Bronchial epithelial cell (primary cell): ENCODE results near the gene TGIF2. TPM values are rescaled to one million over a fixed set of nuclear protein-coding genes. Genes with fewer than 3 reads are reported as not detected.

Experiments
- DNase-seq: peaks from one replicate; pipeline ENCODE4 v3.0.0-alpha.2; 2010; ENCODE audit warnings: low read depth
- FAIRE-seq: peaks from 2 replicates; lab custom pipeline; 2011; peaks lifted over from hg19 to GRCh38; lab: Jason Lieb, UNC
- H3K27me3 ChIP-seq: 2 replicates; pipeline ENCODE4 v1.5.1; 2011; ENCODE audit warnings: low read length; ENCODE audit not compliant: control insufficient read depth, insufficient read depth
- H3K36me3 ChIP-seq: 2 replicates; pipeline ENCODE4 v1.5.1; 2011; ENCODE audit warnings: low read length; ENCODE audit not compliant: control insufficient read depth, insufficient read depth
- H3K4me3 ChIP-seq: 2 replicates; pipeline ENCODE4 v1.5.1; 2011; ENCODE audit warnings: mild to moderate bottlenecking, low read depth, low read length, control low read depth
- total RNA-seq: library from RNA; depleted of rRNA; stranded (reverse); fragments of >200 nt; gene quantifications from 2 replicates; pipeline ENCODE4 v1.2.1, GENCODE V29; 2014
- TF ChIP-seq, protein P1 (sequence below): IDR thresholded peaks from 2 replicates; pipeline ENCODE4 v1.5.1; 2011; ENCODE audit warnings: mild to moderate bottlenecking, moderate library complexity, low read length, control low read depth, inconsistent platforms; ENCODE audit not compliant: insufficient read depth, severe bottlenecking

TGIF2 gene
- total RNA-seq, 1 donor from 2014 or later = 8.2 TPM

- TF ChIP-seq, protein P1, sequence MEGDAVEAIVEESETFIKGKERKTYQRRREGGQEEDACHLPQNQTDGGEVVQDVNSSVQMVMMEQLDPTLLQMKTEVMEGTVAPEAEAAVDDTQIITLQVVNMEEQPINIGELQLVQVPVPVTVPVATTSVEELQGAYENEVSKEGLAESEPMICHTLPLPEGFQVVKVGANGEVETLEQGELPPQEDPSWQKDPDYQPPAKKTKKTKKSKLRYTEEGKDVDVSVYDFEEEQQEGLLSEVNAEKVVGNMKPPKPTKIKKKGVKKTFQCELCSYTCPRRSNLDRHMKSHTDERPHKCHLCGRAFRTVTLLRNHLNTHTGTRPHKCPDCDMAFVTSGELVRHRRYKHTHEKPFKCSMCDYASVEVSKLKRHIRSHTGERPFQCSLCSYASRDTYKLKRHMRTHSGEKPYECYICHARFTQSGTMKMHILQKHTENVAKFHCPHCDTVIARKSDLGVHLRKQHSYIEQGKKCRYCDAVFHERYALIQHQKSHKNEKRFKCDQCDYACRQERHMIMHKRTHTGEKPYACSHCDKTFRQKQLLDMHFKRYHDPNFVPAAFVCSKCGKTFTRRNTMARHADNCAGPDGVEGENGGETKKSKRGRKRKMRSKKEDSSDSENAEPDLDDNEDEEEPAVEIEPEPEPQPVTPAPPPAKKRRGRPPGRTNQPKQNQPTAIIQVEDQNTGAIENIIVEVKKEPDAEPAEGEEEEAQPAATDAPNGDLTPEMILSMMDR = no peak
- DNase-seq (no peak), FAIRE-seq (no peak)
- Histone ChIP-seq H3K36me3 (peaks cover 1% of the 10 kb centered on the region), H3K4me3 (no peak overlapping the region), H3K27me3 (no peaks in the 10 kb centered on the region)
Measured at GRCh38 chr20:36587388-36588070, 14.1 kb downstream of the TGIF2 start.

DNA sequence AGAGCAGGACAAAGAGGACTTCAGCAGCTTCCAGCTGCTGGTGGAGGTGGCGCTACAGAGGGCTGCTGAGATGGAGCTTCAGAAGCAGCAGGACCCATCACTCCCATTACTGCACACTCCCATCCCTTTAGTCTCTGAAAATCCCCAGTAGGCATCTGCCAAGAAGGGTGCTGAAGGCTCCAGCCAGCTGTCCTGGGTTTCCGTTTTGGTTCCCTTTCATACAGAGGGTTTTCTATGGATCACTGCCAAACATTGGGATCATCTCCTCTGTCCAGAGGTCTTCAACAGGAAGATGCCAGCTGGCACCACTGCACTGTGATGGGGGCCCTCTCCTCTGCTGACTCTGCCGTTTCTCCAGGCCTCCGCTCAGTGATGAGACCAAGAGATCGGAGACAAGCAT lies 17.9 kb downstream of the TGIF2 start:
- H3K27me3 ChIP-seq = no peaks in the 10 kb centered on the region
- DNase-seq = no peak
- TF ChIP-seq, protein P1 = no peak
- H3K4me3 ChIP-seq = no peak overlapping the region
- FAIRE-seq = no peak
- H3K36me3 ChIP-seq = peaks cover 2% of the 10 kb centered on the region

- Histone ChIP-seq H3K4me3 (no peak overlapping the region), H3K27me3 (no peaks in the 10 kb centered on the region), H3K36me3 (peaks cover 2% of the 10 kb centered on the region)
- FAIRE-seq (no peak), DNase-seq (peak; percentile 40)
- TF ChIP-seq, protein P1 = peak; percentile 48
Measured at GRCh38 chr20:36591854-36592641, 18.7 kb downstream of the TGIF2 start.

DNA sequence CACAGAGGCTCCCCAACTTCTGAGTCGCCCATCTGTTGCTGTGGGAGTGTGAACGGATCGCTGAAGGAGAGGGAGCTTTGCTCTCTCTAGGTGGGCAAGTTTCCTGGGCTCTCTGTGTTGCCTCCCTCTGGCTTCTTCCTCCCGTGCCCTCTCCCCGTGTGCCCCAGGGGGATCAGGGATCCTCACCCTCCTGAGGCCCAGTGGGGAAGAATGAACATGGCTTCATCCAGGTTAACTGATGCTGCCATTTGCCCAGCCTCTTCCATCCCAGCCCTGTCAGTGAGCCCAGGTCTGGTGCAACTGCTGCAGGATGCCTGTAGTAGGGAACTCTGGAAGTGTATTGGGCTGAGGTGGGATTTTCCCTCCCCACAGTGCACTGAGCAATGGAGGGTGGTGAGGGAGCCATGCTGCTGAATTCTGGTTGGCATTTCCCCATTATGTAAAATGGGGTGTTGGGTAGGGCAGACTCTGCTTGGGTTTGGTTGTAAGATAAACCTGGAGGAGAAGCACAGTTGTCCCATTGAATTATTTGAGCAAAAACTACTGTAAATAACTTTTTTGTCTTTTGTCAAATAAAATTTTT lies 20.0 kb downstream of the TGIF2 start:
- Histone ChIP-seq H3K4me3 (no peak overlapping the region), H3K36me3 (peaks cover 2% of the 10 kb centered on the region), H3K27me3 (no peaks in the 10 kb centered on the region)
- DNase-seq (no peak), FAIRE-seq (no peak)
- TF ChIP-seq, protein P1 = no peak

GRCh38 chr20:36599912-36600345 lies 26.5 kb downstream of the TGIF2 start:
- no peak for DNase-seq
- H3K4me3 ChIP-seq = no peak overlapping the region
- no peaks in the 10 kb centered on the region for H3K27me3 ChIP-seq
- TF ChIP-seq, protein P1 = no peak
- no peak for FAIRE-seq
- H3K36me3 ChIP-seq = no peaks in the 10 kb centered on the region
